Activated T-cell treated with anti-CD3 and anti-CD28 coated beads, Interleukin-2, amount 50 U/mL, for 72 hours (primary cell): ENCODE results near the gene POLR2L. TPM values are rescaled to one million over a fixed set of nuclear protein-coding genes. Genes with fewer than 3 reads are reported as not detected.

Experiments used
- ATAC-seq, 2 donors: fragments of 150-1000 bp; cut with Tn5 transposase; replicated peaks in 1 of 2; 2 replicates each; pipeline ENCODE4 v1.10.0; 2021; ENCODE audit warnings: moderate library complexity in 2 of 2, mild to moderate bottlenecking in 1 of 2
- DNase-seq, 2 donors: peaks; one replicate each; pipeline ENCODE4 v3.0.0; 2021 to 2022; ENCODE audit warnings: mixed read lengths in 1 of 2
- H3K27ac Mint-ChIP-seq: one replicate; pipeline ENCODE4 v1.8.0; 2022; ENCODE audit warnings: mild to moderate bottlenecking, moderate library complexity, mixed read lengths
- H3K27me3 Mint-ChIP-seq: one replicate; pipeline ENCODE4 v1.8.0; 2022; ENCODE audit warnings: low read depth, mixed read lengths
- H3K36me3 Mint-ChIP-seq, 2 donors: one replicate each; pipeline ENCODE4 v1.8.0; 2022; ENCODE audit warnings: mixed read lengths in 2 of 2, mild to moderate bottlenecking in 1 of 2; ENCODE audit not compliant: insufficient read depth in 2 of 2
- H3K4me1 Mint-ChIP-seq: one replicate; pipeline ENCODE4 v1.8.0; 2022; ENCODE audit warnings: low read depth, mixed read lengths
- H3K4me3 Mint-ChIP-seq, 2 donors: one replicate each; pipeline ENCODE4 v1.8.0; 2022; ENCODE audit warnings: mild to moderate bottlenecking in 2 of 2, mixed read lengths in 2 of 2, moderate library complexity in 2 of 2
- H3K9me3 Mint-ChIP-seq, 2 donors: one replicate each; pipeline ENCODE4 v1.8.0; 2022; ENCODE audit warnings: mixed read lengths in 2 of 2
- total RNA-seq, 2 donors: library from RNA; stranded (reverse); gene quantifications; one replicate each; pipeline ENCODE4 v1.2.3, GENCODE V29; 2022

Gene POLR2L
- total RNA-seq, 2 donors from 2014 or later = 28.2 to 30.9 TPM

DNA sequence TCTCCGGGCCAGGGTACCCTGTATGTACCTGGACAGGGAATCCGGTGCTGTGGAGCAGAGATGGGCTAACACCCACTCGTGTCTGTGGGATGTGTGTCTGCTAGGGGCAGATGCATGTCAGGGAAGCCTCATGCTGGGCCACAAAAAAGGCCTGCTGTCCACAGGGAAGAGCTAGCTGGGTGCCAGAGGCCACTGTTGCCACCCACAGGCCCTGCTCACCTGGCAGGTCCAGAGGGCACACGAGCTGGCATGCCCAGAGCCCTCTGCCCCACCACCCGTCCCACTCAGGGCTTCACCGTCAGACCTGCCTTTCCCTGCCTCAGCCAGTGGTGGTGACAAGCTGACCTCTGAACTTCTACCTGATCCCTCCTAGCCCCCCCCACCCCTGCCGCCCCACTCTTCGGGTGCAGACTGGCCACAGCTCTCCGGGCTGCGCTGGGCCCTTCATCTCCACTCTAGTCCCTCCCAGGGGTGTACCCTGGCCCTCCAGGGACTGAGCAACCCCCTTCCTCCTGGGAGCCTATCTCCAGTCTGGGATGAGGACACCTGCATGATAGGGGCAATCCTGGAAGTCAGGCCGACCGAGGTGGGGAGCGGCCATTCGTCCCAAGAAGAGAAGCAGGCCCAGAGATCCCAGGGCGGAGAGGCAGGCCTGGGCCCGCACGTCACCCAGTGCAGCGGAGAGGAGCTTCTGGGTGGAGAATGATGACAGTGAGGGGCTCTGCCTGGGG, 45.6 kb downstream of the POLR2L start:
- Mint-ChIP-seq H3K4me1 (peaks cover 17% of the 10 kb centered on the region), H3K4me3 (peak overlapping the region; percentile 78 to 97), H3K27me3 (no peaks in the 10 kb centered on the region), H3K9me3 (no peaks in the 10 kb centered on the region), H3K27ac (peak overlapping the region; percentile 78), H3K36me3 (peaks cover 0 to 2% of the 10 kb centered on the region in 2 donors)
- DNase-seq (no peak), ATAC-seq (no peak)

DNA sequence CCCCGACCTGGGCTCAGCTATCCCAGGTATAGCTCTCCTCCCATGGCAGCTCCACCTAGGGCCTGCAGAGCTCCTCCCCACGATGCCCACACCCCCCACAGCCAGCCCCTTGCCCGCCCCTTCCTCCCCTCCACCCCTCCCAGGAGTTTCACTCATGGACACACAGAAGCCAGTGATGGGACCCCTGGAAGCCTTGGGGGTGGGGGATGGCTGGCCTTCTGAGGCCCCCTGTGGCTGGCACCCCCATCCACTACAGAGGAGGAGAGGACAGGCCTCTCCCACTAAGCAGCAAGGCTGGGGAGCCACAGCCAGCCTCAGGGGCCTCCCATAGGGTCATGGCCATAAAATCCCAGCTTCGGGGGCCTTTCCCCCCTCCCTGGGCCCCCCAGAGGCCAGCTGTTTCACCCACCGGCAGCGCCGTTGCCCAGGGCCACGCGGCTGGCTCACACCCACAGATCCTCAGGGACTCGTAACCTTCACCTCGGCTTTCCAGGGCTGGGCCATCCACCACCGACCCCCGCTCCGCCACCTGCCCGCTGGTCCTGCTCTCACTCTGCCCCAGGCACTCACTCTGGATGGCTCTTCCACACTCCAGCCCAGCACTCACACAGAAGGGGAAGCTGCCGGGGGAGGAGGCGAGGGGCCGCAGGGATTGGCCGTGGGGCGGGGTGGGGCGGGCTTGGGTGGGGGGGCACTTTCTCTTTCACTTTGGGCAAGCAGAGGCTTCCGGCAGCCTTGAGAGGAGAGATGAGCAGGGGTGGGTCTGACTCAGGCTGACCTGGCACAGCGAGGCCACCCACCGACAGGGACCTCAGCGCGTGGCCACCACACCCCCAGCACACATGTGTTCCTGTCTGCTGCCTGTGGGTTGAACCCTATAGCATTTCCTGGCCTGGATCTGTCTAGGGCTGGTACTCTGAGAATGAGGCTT, 46.4 kb downstream of the POLR2L start:
- H3K4me1 Mint-ChIP-seq = peaks cover 17% of the 10 kb centered on the region

DNA sequence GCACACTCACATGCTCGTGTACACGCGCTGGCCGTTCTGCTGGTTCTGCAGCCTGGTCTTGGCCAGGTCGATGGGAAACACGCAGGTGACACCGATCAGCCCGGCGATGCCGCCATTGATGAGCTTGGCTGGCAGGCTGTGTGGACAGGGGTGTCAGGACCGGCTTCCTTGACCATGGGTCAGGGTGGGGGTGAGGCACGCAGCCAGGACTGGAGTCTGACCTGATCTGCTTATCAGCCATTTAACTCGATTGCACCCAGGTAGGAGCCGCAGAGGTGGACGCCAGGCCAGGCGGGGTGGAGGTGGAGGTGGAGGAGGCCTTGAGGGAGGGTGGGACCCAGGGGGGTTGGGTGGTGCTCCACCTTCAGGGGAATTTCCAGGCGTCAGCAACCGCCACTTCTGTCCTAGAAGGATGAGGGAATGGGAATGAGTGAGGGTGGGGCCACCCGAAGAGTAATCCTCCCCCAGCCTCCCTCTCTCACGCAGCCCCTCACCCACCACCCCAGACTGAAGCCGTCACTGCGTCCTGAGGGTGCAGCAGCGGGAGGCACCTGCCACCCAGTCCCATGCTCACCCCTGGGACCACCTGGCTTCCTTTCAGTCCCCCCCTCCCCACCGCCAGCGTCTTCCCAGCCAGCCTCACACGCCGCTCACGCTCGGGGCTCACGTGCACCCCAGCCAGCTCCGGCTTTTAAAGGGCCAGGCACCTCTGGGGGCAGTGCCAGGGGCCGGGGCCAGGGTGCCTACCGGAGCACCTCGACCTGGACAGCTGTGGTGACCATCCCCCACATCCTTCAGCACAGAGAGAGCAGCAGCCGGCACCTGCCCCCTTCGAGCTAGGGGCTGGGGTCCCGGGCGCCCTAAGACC, 47.3 kb downstream of the POLR2L start:
- Mint-ChIP-seq H3K27ac (peak overlapping the region; percentile 79), H3K36me3 (peaks cover 0 to 1% of the 10 kb centered on the region in 2 donors), H3K9me3 (no peaks in the 10 kb centered on the region), H3K4me1 (peaks cover 17% of the 10 kb centered on the region), H3K27me3 (no peaks in the 10 kb centered on the region), H3K4me3 (peak overlapping the region; percentile 78 to 97)
- DNase-seq (no peak), ATAC-seq (no peak)

More for the DNA sequence above, 46.4 kb downstream of the POLR2L start:
- ATAC-seq = peak; percentile 80 to 84
- H3K27me3 Mint-ChIP-seq = no peaks in the 10 kb centered on the region
- peak overlapping the region; percentile 79 for H3K27ac Mint-ChIP-seq
- peak; percentile 85 to 93 for DNase-seq
- H3K4me3 Mint-ChIP-seq = peak overlapping the region; percentile 78 to 97
- peaks cover 0 to 1% of the 10 kb centered on the region in 2 donors for H3K36me3 Mint-ChIP-seq
- no peaks in the 10 kb centered on the region for H3K9me3 Mint-ChIP-seq

DNA sequence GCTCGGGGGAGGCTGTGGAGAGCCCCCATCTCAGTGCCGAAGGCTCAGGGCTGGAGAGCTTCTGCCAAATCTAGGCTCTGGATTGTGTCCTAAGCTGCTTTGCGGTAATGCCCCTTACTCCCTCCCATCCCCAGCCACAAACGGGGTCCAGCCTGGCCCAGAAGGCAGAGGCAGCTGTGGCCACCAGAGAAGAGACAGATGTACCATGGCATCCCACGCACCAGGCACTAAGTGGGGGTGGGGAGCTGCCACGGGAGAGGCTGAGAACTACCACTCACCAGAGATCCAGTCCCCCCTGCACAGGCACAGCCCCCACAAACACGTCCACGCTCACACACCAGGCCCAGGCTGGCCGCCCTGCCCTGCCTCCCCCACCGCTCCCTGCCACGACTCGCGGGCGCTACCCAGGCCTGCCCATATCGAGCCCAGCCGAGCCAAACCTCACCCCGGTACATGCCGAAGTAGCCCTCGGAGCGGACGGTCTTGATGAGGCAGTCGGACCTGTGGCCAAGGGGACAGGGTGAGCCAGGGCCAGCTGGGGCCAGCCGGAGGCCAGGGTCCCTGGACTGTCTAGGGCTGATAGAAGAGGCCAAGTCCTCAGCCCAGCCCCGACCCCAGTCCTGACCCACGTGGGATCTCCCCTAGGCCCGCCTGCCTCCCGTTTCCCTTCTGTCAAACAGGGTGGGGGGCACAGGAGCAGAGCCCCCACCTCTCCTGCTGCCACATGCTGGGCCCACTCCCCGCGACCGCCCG, 48.1 kb downstream of the POLR2L start:
- DNase-seq = no peak
- Mint-ChIP-seq H3K9me3 (no peaks in the 10 kb centered on the region), H3K27ac (no peak overlapping the region), H3K36me3 (peaks cover 0 to 1% of the 10 kb centered on the region in 2 donors), H3K27me3 (no peaks in the 10 kb centered on the region), H3K4me1 (peaks cover 17% of the 10 kb centered on the region), H3K4me3 (peak overlapping the region in 1 of 2 donors; percentile 20)
- ATAC-seq = no peak

DNA sequence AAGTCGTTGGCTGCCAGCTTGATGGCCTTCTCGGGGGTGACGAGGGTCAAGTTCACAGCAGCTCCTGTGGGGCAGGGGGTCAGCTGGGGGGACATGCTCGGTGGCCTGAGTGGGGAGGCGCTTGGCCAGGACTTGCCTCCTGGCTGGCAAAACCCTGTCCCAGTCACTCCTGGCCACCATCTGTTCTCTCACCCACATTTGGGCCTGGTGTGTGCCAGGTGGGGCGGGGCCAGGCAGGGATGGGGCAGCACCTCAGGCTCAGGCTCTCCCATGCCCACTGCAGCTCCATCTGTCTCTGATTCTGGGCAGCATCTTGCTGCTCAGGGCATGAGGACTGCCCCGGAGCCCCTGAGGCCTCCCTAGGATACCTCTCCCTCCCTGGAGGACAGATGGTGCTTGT, 48.8 kb downstream of the POLR2L start:
- no peak for DNase-seq
- no peaks in the 10 kb centered on the region for H3K9me3 Mint-ChIP-seq
- peaks cover 17% of the 10 kb centered on the region for H3K4me1 Mint-ChIP-seq
- no peaks in the 10 kb centered on the region for H3K27me3 Mint-ChIP-seq
- H3K27ac Mint-ChIP-seq = no peak overlapping the region
- peaks cover 0 to 1% of the 10 kb centered on the region in 2 donors for H3K36me3 Mint-ChIP-seq
- ATAC-seq = no peak
- peak overlapping the region in 1 of 2 donors; percentile 20 for H3K4me3 Mint-ChIP-seq

DNA sequence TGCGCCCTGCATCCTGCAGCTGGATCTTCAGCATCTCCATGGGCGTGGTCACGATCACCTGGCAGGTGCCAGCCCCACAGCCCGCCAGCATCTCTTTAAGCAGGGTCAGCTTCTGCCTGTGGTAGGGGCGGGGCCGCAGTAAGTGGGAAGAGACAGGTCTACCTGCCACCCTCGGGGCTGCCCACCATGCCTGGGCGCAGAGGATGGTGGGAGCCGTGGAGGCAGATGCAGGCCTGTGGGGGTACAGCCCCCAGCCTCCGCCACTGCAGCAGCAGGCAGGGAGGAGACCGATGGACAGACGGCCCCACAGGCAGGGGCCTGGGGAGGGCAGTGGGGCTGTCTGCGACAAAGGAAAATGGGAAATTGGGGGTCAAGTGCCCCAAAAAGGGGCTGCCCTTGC, 49.5 kb downstream of the POLR2L start:
- no peaks in the 10 kb centered on the region for H3K9me3 Mint-ChIP-seq
- peaks cover 0 to 1% of the 10 kb centered on the region in 2 donors for H3K36me3 Mint-ChIP-seq
- peaks cover 17% of the 10 kb centered on the region for H3K4me1 Mint-ChIP-seq
- no peak for DNase-seq
- no peak overlapping the region for H3K27ac Mint-ChIP-seq
- no peak for ATAC-seq
- H3K4me3 Mint-ChIP-seq = no peak overlapping the region
- H3K27me3 Mint-ChIP-seq = no peaks in the 10 kb centered on the region

DNA sequence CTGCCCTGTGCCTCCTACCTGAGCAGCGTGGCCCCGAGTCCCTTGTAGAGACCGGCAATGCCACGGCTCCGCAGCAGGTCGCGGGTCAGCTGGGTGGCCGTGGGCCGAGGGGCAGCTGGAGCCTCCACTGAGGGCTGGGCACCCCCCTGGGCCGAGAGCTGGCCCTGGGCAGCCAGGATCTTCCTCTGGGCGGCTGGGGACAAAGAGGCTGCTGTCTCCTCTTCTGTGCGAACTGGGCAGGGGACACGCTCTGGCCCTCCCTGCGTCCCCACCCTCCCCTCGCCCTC, 49.9 kb downstream of the POLR2L start:
- peaks cover 17% of the 10 kb centered on the region for H3K4me1 Mint-ChIP-seq
- H3K27ac Mint-ChIP-seq = no peak overlapping the region
- no peaks in the 10 kb centered on the region for H3K9me3 Mint-ChIP-seq
- DNase-seq = no peak
- H3K27me3 Mint-ChIP-seq = no peaks in the 10 kb centered on the region
- H3K4me3 Mint-ChIP-seq = no peak overlapping the region
- no peak for ATAC-seq
- H3K36me3 Mint-ChIP-seq = peaks cover 0 to 1% of the 10 kb centered on the region in 2 donors

DNA sequence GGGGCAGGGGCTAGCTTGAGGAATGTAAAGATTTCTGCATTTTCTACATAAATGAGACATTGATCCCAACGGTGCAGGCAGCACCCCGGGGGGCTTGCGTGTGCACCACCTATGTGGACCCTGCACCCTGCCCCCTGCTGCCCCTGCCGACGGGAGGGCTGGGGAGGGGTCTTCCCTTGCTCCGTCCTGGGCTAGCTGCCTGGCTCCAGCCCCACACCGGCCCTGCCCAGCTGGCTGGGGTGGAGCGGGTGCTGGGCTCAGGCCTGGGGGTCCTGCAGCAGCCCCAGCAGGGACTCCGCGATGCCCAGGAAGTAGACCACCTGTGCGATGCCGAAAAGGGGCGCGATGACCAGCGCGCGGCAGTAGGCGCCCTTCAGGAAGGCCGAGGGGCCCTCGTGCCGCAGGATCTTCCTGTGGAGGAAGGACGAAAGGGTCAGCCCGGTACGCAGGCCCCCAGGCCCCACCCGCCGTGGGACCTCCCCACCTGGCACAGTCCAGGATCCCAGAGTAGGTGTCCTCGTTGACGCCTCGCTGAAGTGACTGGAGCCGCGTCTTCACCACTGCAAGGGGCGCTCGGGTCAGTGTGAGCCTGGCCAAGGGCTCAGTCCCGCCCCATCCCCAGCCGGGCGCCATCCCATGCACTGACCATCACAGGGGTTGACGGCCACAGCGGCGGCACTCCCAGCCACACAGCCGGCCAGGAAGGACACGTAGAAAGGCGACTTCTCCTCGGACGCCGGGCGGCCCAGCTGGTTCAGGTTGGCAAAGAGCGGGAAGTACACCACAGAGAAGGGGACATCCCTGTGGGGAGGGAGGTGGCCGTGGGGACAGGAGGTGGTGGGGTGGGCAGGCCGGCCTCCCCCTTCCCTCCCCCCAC, 50.4 kb downstream of the POLR2L start:
- no peak for ATAC-seq
- Mint-ChIP-seq H3K4me1 (peaks cover 12% of the 10 kb centered on the region), H3K9me3 (no peaks in the 10 kb centered on the region), H3K36me3 (peaks cover 0 to 1% of the 10 kb centered on the region in 2 donors), H3K27ac (no peak overlapping the region), H3K4me3 (no peak overlapping the region), H3K27me3 (no peaks in the 10 kb centered on the region)
- no peak for DNase-seq

DNA sequence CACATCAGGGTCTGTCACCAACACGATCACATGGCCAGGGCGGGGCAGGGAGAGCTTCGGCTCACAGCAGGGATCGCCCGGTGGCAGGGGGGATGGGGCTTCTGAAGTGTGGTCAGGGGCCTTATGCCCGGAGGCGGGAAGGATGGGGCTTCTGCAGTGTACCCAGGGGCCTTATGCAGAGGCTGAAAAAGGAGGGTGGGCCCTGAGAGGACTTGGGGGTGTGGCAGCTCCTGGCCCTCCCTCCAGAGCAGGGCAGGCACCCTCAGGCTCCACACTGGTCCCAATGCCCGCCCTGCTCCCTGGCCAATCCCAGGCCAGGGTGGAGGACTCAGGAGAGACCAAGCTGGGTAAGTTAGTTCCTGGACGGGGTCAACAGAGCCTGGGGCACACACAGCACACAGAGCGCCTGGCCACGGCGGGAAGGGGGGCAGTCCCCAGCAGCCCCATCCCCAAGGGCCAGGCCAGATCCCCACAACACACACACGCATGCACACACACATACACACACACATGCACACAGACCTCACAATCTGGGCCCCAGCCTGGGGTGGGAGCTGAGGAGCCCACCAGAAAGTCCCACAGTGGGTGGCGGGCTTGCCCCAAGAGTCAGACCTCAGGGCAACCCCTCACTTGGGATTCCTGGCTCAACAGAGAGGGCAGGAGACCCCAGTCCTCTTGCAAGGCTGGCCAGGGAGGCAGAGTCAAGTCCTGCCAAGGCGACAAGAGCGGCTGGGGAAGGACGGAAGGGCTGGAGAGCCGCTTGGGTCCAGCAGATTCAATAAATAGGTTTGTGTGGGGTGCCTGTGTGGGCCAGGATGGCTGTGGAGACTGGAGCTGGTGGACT, 51.4 kb downstream of the POLR2L start:
- H3K4me1 Mint-ChIP-seq = peaks cover 2% of the 10 kb centered on the region
- no peak for ATAC-seq
- no peak overlapping the region for H3K27ac Mint-ChIP-seq
- H3K36me3 Mint-ChIP-seq = peaks cover 0 to 1% of the 10 kb centered on the region in 2 donors
- no peaks in the 10 kb centered on the region for H3K27me3 Mint-ChIP-seq
- no peak for DNase-seq
- H3K4me3 Mint-ChIP-seq = no peak overlapping the region
- H3K9me3 Mint-ChIP-seq = no peaks in the 10 kb centered on the region

DNA sequence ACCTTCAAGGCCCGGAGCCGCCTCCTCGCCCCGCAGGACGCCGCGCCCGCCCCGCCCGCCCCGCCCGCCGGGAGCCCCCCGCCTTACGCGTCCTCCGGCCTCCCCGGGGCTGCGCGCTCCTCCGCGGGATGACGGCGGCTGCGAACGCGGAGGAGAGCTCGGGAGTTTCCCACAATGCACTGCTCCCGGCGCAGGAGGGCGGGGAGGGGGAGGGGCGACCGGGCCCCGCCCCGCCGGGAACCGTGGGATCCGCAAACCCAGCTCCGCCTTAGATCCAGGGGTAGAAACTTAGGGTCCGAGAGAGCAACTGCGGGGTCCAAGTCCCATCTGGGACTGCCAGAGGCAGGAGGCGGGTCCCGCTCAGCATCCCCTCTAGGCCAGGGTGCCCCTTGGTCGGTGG, 52.4 kb downstream of the POLR2L start, which contains the start of gene CEND1:
Gene CEND1, minus strand, starts transcription at position 148 of the 400 bp plus-strand sequence. CDS start 1,514 bp downstream, outside the sequence.
- peak; percentile 52 to 63 for DNase-seq
- H3K36me3 Mint-ChIP-seq = peaks cover 0 to 1% of the 10 kb centered on the region in 2 donors
- H3K4me3 Mint-ChIP-seq = peak within 1 kb of the TSS; percentile 36 to 56
- H3K27ac Mint-ChIP-seq = no peak within 1 kb of the TSS
- no peaks in the 10 kb centered on the region for H3K4me1 Mint-ChIP-seq
- no peaks in the 10 kb centered on the region for H3K27me3 Mint-ChIP-seq
- ATAC-seq = peak; percentile 54 to 66
- H3K9me3 Mint-ChIP-seq = no peaks in the 10 kb centered on the region
